Spleen (tissue), 11 donors: Measurements from ENCODE around the gene VSNL1. TPM values are rescaled to one million over a fixed set of nuclear protein-coding genes. Genes with fewer than 3 reads are reported as not detected.

ENCODE experiments used
- DNase-seq: peaks from one replicate; pipeline ENCODE4 v3.0.0-alpha.2; 2020
- H3K27ac ChIP-seq, 8 donors: fragments of 200-600 bp; sonication (generic) in 7 of 8; 1 replicate in 4 of 8; 2 replicates in 4 of 8; pipeline versions ENCODE4 v1.5.0 to v1.8.0; 2016 to 2021; ENCODE audit warnings: inconsistent platforms in 4 of 8, mild to moderate bottlenecking in 4 of 8, moderate library complexity in 1 of 8
- H3K27me3 ChIP-seq, 7 donors: fragments of 200-600 bp; sonication (generic) in 6 of 7; replicated peaks in 1 of 7; 1 replicate in 4 of 7; 2 replicates in 3 of 7; pipeline versions ENCODE4 v1.5.0 to v1.8.0; 2016 to 2021; ENCODE audit warnings: inconsistent platforms in 3 of 7, mild to moderate bottlenecking in 1 of 7
- H3K36me3 ChIP-seq, 6 donors: fragments of 200-600 bp; sonication (generic) in 5 of 6; 1 replicate in 4 of 6; 2 replicates in 2 of 6; pipeline versions ENCODE4 v1.5.0 to v1.8.0; 2016 to 2021; ENCODE audit warnings: inconsistent platforms in 2 of 6
- H3K4me1 ChIP-seq, 6 donors: fragments of 200-600 bp; sonication (generic) in 5 of 6; 1 replicate in 3 of 6; 2 replicates in 3 of 6; pipeline versions ENCODE4 v1.5.0 to v1.8.0; 2016 to 2021; ENCODE audit warnings: inconsistent platforms in 3 of 6
- H3K4me3 ChIP-seq, 8 donors: fragments of 200-600 bp; sonication (generic) in 7 of 8; 1 replicate in 4 of 8; 2 replicates in 4 of 8; pipeline versions ENCODE4 v1.5.0 to v1.8.0; 2016 to 2021; ENCODE audit warnings: inconsistent platforms in 4 of 8, mild to moderate bottlenecking in 4 of 8, moderate library complexity in 2 of 8
- H3K9me3 ChIP-seq, 8 donors: fragments of 200-600 bp; sonication (generic) in 7 of 8; 1 replicate in 4 of 8; 2 replicates in 4 of 8; pipeline versions ENCODE4 v1.5.0 to v1.8.0; 2016 to 2021; ENCODE audit warnings: inconsistent platforms in 4 of 8
- POLR2A ChIP-seq, 3 donors: fragments of 450-650 bp; IDR thresholded peaks; one replicate each; pipeline ENCODE4 v1.5.1; 2017; ENCODE audit warnings: antibody characterized with exemption in 3 of 3, mild to moderate bottlenecking in 1 of 3
- POLR2AphosphoS5 ChIP-seq, 3 donors: sonication (generic); formaldehyde crosslinking; IDR thresholded peaks; one replicate each; pipeline ENCODE4 v1.5.1; 2017; ENCODE audit warnings: antibody characterized with exemption in 3 of 3
- WGBS, 5 donors: extraction: QIAGEN DNeasy Blood & Tissue Kit in 3 of 5; methylation state at CpG; one replicate each; pipeline versions ENCODE4 v1.1.5 to v1.1.7; 2013 to 2018; 5-methylcytosine and 5-hydroxymethylcytosine counted together
- intact Hi-C: fragments of 100-400 bp; cut with DNase I; formaldehyde crosslinking; loops from one replicate; pipeline ENCODE4 v1.15.0; 2023; ENCODE audit warnings: low total_unique reads
- polyA plus RNA-seq, 3 donors: library from polyadenylated mRNA; stranded (reverse); fragments of 200-250 nt; gene quantifications; one replicate each; pipeline ENCODE4 v1.2.1, GENCODE V29; 2013
- total RNA-seq, 7 donors: library from RNA; depleted of rRNA in 3 of 7; stranded (reverse); fragments of >200 nt in 3 of 7; fragmentation: NEBNext Ultra II Directional in 4 of 7; extraction: Animal tissue kit (Norgen Biotek cat#: 25700) in 4 of 7; gene quantifications; one replicate each; pipeline versions ENCODE4 v1.1.0 to v1.2.1, GENCODE V29; 2016 to 2021
- TF ChIP-seq, protein P1 (sequence below), 11 experiments: fragments of 200-600 bp in 7 of 11; fragments of 450-650 bp in 4 of 11; sonication (generic) in 4 of 11; IDR thresholded peaks in 8 of 11; conservative IDR thresholded peaks in 3 of 11; 1 replicate in 7 of 11; 2 replicates in 4 of 11; pipeline versions ENCODE4 v1.4.0 to v1.8.0; 2016 to 2021; ENCODE audit warnings: antibody characterized with exemption in 11 of 11, inconsistent platforms in 4 of 11, mild to moderate bottlenecking in 1 of 11
- donor health status: healthy with polysubstance abuse.
- donor health status: DM: no; HTN: no; CAD: no; lungs with moderate emphysema.
- donor health status: DM: no; HTN: no; CAD: no.
- donor health status: Bipolar disorder and iron deficiency.
- donor health status: healthy.
- donor health status: DM: no; HTN: no; CAD: no.
- donor health status: DM: yes; HTN: yes; CAD: no.

Gene VSNL1
- total and polyA plus RNA-seq, 10 donors: 0.06 to 0.16 TPM; not detected in 8

DNA sequence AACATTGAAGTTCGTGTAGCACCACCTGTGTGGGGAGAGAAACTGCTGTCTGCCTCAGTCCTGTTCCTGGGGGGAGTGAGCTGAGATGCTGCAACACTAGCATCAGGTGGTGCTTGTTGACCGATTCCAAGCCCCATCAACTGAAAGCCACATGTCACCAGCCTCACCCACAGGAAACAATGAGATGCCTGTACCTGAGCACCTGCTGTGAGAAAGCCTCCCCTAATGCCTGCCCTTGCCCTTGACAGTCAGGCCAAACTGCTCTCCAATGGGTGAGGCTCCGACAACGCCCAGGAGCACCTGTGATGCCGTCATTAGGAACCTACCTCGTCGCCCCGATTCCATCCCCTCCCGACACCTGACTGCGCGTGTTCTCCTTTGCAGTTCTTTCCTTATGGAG is 108.5 kb downstream of the VSNL1 start:
- Histone ChIP-seq H3K4me1 (peaks cover 0 to 19% (median 10%) of the 10 kb centered on the region in 6 donors), H3K4me3 (no peak overlapping the region), H3K27me3 (no peaks in the 10 kb centered on the region), H3K9me3 (no peaks in the 10 kb centered on the region), H3K36me3 (no peaks in the 10 kb centered on the region), H3K27ac (no peak overlapping the region)
- 88 to 92% (median 91%) methylated on average over 11 of the region's 11 CpGs for WGBS, 5 donors
- TF ChIP-seq, protein P1, sequence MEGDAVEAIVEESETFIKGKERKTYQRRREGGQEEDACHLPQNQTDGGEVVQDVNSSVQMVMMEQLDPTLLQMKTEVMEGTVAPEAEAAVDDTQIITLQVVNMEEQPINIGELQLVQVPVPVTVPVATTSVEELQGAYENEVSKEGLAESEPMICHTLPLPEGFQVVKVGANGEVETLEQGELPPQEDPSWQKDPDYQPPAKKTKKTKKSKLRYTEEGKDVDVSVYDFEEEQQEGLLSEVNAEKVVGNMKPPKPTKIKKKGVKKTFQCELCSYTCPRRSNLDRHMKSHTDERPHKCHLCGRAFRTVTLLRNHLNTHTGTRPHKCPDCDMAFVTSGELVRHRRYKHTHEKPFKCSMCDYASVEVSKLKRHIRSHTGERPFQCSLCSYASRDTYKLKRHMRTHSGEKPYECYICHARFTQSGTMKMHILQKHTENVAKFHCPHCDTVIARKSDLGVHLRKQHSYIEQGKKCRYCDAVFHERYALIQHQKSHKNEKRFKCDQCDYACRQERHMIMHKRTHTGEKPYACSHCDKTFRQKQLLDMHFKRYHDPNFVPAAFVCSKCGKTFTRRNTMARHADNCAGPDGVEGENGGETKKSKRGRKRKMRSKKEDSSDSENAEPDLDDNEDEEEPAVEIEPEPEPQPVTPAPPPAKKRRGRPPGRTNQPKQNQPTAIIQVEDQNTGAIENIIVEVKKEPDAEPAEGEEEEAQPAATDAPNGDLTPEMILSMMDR (IDR thresholded peaks at IDR 0.05 in 8 of 11, conservative IDR thresholded peaks at IDR 0.05 in 3 of 11): no peak
- DNase-seq: no peak
- intact Hi-C loops: no loop called here

DNA sequence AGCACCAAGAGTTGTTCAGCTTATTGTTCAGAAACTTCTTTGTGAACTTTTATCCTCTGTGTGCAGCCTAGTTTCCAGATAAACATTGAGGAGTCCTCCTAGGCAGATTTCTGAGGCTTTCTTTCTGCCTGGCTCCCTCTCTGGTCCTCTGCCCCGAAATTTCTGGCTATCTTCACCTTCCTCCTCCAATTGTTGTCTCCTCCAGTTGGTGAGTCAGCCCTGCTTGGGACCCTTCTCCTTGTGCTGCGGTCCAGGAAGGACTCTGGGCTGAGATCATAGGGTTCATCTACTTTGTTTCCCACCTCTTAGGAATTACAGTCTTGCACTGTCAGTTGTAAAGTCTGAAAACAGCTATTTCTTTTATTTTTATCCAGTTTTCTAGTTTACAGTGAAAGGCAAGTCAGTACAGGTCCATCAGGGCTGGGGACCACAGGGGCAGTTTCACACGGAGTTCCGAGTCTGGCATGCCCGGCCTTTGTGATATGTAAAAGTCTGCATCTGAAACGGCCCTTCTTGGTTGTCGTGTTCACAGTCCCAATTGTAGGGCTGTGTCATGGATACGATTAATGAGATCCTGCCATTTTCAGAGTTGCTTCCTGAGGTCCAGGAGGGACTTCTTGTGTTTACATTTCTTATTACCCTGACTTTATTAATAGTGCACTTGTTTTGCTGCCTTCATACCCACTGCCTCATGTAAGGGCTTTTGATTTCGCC is 112.3 kb downstream of the VSNL1 start:
- DNase-seq: no peak
- Histone ChIP-seq H3K9me3 (no peaks in the 10 kb centered on the region), H3K36me3 (peaks cover 0 to 4% (median 0%) of the 10 kb centered on the region in 6 donors), H3K4me1 (no peaks in the 10 kb centered on the region), H3K4me3 (no peak overlapping the region), H3K27me3 (no peaks in the 10 kb centered on the region), H3K27ac (no peak overlapping the region)
- TF ChIP-seq POLR2A (IDR thresholded peaks at IDR 0.05) (no peak), POLR2AphosphoS5 (IDR thresholded peaks at IDR 0.05) (no peak)
- intact Hi-C loops: no loop called here
- WGBS, 5 donors: 80 to 86% (median 83%) methylated on average over 9 of the region's 9 CpGs

DNA sequence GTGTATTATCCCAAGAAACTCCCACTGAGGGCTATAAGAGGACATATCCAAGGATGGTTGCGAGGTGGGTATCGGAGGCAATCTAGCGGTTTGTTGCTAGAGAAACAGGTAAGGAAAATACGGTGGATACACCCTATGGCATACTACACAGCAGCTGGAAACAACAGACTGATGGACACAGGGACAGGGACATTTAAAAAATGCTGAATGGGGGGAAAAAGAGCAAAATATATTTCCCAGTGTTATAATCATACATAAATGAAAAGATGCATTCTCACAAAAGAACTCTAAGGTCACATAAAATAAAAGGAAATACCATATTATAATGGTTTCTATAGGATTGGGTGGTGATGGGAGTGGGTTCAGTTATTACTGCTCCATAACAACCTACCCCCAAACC is 117.3 kb downstream of the VSNL1 start:
- intact Hi-C loops: no loop called here
- no peak overlapping the region for H3K4me3 ChIP-seq
- H3K36me3 ChIP-seq: peaks cover 0 to 49% (median 7%) of the 10 kb centered on the region in 6 donors
- DNase-seq: no peak
- 94 to 98% (median 96%) methylated on average over 4 of the region's 4 CpGs for WGBS, 5 donors
- H3K27me3 ChIP-seq: no peaks in the 10 kb centered on the region
- TF ChIP-seq POLR2AphosphoS5 (IDR thresholded peaks at IDR 0.05) (no peak), POLR2A (IDR thresholded peaks at IDR 0.05) (no peak)
- TF ChIP-seq, protein P1 (IDR thresholded peaks at IDR 0.05 in 8 of 11, conservative IDR thresholded peaks at IDR 0.05 in 3 of 11): no peak
- no peak overlapping the region for H3K27ac ChIP-seq
- no peaks in the 10 kb centered on the region for H3K9me3 ChIP-seq
- H3K4me1 ChIP-seq: no peaks in the 10 kb centered on the region

DNA sequence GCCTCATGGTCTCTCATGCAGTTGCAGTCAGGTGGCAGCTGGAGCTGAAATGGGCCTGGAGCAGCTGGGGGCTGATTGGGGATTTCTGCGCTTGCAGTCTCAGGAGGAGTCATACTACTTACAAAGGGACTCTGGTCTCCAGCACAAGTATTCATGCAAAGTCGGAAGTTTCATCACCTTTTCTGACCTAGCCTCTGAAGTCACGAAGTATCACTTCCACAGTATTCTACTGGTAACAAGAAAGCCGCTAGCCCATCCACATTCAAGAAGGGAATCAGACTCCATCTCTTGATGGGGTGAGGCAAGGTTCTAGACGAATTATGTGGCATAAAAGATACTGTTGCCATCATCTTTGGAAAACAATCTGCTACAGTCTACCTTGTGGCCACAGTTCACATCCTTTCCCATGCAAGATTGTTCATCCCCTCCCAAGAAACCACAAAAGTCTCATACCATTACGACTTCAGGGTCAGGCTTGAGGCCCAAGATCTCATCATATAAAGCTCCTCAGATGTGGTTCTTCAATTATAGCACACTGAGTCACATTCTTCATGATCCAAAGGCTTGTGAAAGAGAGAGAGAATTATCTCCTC is 117.9 kb downstream of the VSNL1 start:
- H3K36me3 ChIP-seq: peaks cover 0 to 55% (median 7%) of the 10 kb centered on the region in 6 donors
- no peak overlapping the region for H3K27ac ChIP-seq
- TF ChIP-seq POLR2A (IDR thresholded peaks at IDR 0.05): no peak
- TF ChIP-seq POLR2AphosphoS5 (IDR thresholded peaks at IDR 0.05): no peak
- TF ChIP-seq, protein P1 (IDR thresholded peaks at IDR 0.05 in 8 of 11, conservative IDR thresholded peaks at IDR 0.05 in 3 of 11): no peak
- no peak overlapping the region for H3K4me3 ChIP-seq
- no peak for DNase-seq
- H3K27me3 ChIP-seq: no peaks in the 10 kb centered on the region
- H3K4me1 ChIP-seq: no peaks in the 10 kb centered on the region
- WGBS, 5 donors: 85 to 90% (median 88%) methylated on average over 6 of the region's 6 CpGs
- no peaks in the 10 kb centered on the region for H3K9me3 ChIP-seq
- intact Hi-C loops: no loop called here
